Testis (tissue), 3 donors: ENCODE measurements around the gene RNPC3. TPM values are rescaled to one million over a fixed set of nuclear protein-coding genes. Genes with fewer than 3 reads are reported as not detected.

Experiments
- DNase-seq: peaks from one replicate; pipeline ENCODE4 v3.0.0-alpha.2; 2019
- H3K27ac ChIP-seq, 2 donors: fragments of 200-600 bp; sonication (generic); one replicate each; pipeline ENCODE4 v1.5.1; 2019
- H3K27me3 ChIP-seq: fragments of 200-600 bp; sonication (generic); one replicate; pipeline ENCODE4 v1.5.1; 2019
- H3K36me3 ChIP-seq: fragments of 200-600 bp; sonication (generic); one replicate; pipeline ENCODE4 v1.5.1; 2017; ENCODE audit warnings: low read depth; ENCODE audit errors: missing control alignments
- H3K4me1 ChIP-seq: fragments of 200-600 bp; sonication (generic); one replicate; pipeline ENCODE4 v1.5.1; 2019
- H3K4me3 ChIP-seq, 2 donors: fragments of 200-600 bp; sonication (generic); one replicate each; pipeline ENCODE4 v1.5.1; 2017 to 2019
- H3K9me3 ChIP-seq: fragments of 200-600 bp; sonication (generic); one replicate; pipeline ENCODE4 v1.5.1; 2017
- CTCF ChIP-seq, 3 experiments: fragments of 450-650 bp in 2 of 3; fragments of 200-600 bp in 1 of 3; sonication (generic) in 1 of 3; IDR thresholded peaks; one replicate each; pipeline ENCODE4 v1.5.1; 2016 to 2019; ENCODE audit warnings: antibody characterized with exemption in 3 of 3, mild to moderate bottlenecking in 2 of 3, moderate library complexity in 1 of 3
- POLR2A ChIP-seq: fragments of 450-650 bp; IDR thresholded peaks from one replicate; pipeline ENCODE4 v1.6.1; 2017; ENCODE audit warnings: antibody characterized with exemption, mild to moderate bottlenecking, moderate library complexity
- WGBS, 2 donors: methylation state at CpG; one replicate each; pipeline ENCODE4 v1.1.5; 2018; 5-methylcytosine and 5-hydroxymethylcytosine counted together
- intact Hi-C: fragments of 100-400 bp; cut with DNase I; formaldehyde crosslinking; loops from one replicate; pipeline ENCODE4 v1.15.1; 2023; ENCODE audit warnings: low total_unique reads
- polyA plus RNA-seq: library from polyadenylated mRNA; stranded (reverse); fragments of 350-450 nt; fragmentation: Illumina TruSeq; extraction: RNeasy Lipid Tissue Mini Kit (QIAGEN cat#74804); gene quantifications from one replicate; pipeline ENCODE4 v1.2.3, GENCODE V29; 2014; ENCODE audit warnings: low read depth, low replicate concordance; ENCODE audit not compliant: insufficient read depth
- total RNA-seq, 2 donors: library from RNA; depleted of rRNA; stranded (reverse); fragments of >200 nt; gene quantifications; one replicate each; pipeline ENCODE4 v1.2.3, GENCODE V29; 2016

Gene RNPC3
- total and polyA plus RNA-seq, 3 donors from 2014 or later = 18.7 to 62.0 (median 48.6) TPM

GRCh38 chr1:103496014-103496635, 29.4 kb upstream of the RNPC3 start:
- 94 to 98% methylated on average over 2 of the region's 2 CpGs for WGBS, 2 donors

GRCh38 chr1:103497404-103497803, 28.1 kb upstream of the RNPC3 start:
- Histone ChIP-seq H3K9me3 (no peaks in the 10 kb centered on the region), H3K4me1 (no peaks in the 10 kb centered on the region), H3K27ac (no peak overlapping the region), H3K36me3 (no peaks in the 10 kb centered on the region), H3K27me3 (no peaks in the 10 kb centered on the region), H3K4me3 (no peak overlapping the region)
- intact Hi-C loops = no loop called here
- no peak for DNase-seq
- no peak for TF ChIP-seq POLR2A
- TF ChIP-seq CTCF (IDR thresholded peaks at IDR 0.05) = no peak

More at GRCh38 chr1:103496014-103496635, 29.4 kb upstream of the RNPC3 start:
- H3K4me3 ChIP-seq = no peak overlapping the region
- H3K27me3 ChIP-seq = no peaks in the 10 kb centered on the region
- no peak overlapping the region for H3K27ac ChIP-seq
- H3K4me1 ChIP-seq = no peaks in the 10 kb centered on the region
- intact Hi-C loops = no loop called here
- no peak for DNase-seq
- H3K36me3 ChIP-seq = no peaks in the 10 kb centered on the region
- TF ChIP-seq CTCF (IDR thresholded peaks at IDR 0.05) = no peak
- no peak for TF ChIP-seq POLR2A
- H3K9me3 ChIP-seq = no peaks in the 10 kb centered on the region

DNA sequence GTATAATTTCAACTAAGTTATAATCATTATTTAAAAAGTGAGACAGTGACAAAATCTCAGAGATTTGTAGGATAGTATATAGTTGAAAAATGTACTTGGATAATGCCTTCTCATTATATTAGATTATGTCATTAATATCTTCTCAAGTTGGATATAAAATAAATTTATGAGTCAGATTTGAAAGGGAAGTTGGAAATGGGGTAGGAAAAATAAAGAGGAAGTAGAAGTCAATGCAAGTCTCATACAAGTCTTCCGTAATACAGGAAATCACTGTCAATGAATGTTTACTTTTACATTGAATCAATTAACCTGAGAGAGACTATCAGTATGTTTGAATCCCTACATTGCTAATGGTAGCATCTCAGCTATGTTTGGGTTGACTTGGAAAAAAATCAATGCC, 16.2 kb upstream of the RNPC3 start:
- Histone ChIP-seq H3K4me3 (no peak overlapping the region), H3K27me3 (no peaks in the 10 kb centered on the region), H3K4me1 (no peaks in the 10 kb centered on the region), H3K27ac (no peak overlapping the region), H3K36me3 (no peaks in the 10 kb centered on the region), H3K9me3 (no peaks in the 10 kb centered on the region)
- TF ChIP-seq POLR2A = no peak
- no peak for TF ChIP-seq CTCF (IDR thresholded peaks at IDR 0.05)
- intact Hi-C loops = no loop called here
- DNase-seq = no peak
- 80 to 89% methylated on average over 1 of the region's 1 CpG for WGBS, 2 donors

GRCh38 chr1:103513711-103514110, 11.8 kb upstream of the RNPC3 start:
- no peaks in the 10 kb centered on the region for H3K9me3 ChIP-seq
- no peaks in the 10 kb centered on the region for H3K36me3 ChIP-seq
- no peak for DNase-seq
- no peaks in the 10 kb centered on the region for H3K27me3 ChIP-seq
- intact Hi-C loops = loop anchor here (10.0 kb wide), 1 partner anchor 409 kb away; the partner anchor contains the start of gene COL11A1
- H3K4me3 ChIP-seq = no peak overlapping the region
- 91 to 97% methylated on average over 1 of the region's 1 CpG for WGBS, 2 donors
- no peak overlapping the region for H3K27ac ChIP-seq
- H3K4me1 ChIP-seq = no peaks in the 10 kb centered on the region
- TF ChIP-seq CTCF (IDR thresholded peaks at IDR 0.05) = no peak
- TF ChIP-seq POLR2A = no peak

- WGBS, 2 donors = 36 to 41% methylated on average over 1 of the region's 1 CpG
- DNase-seq = peak; percentile 17
- no peaks in the 10 kb centered on the region for H3K27me3 ChIP-seq
- H3K4me1 ChIP-seq = no peaks in the 10 kb centered on the region
- no peak overlapping the region for H3K27ac ChIP-seq
- H3K4me3 ChIP-seq = no peak overlapping the region
- intact Hi-C loops = loop anchor here (10.0 kb wide), 1 partner anchor 410 kb away; the partner anchor contains the start of gene COL11A1
- H3K36me3 ChIP-seq = no peaks in the 10 kb centered on the region
- H3K9me3 ChIP-seq = no peaks in the 10 kb centered on the region
- TF ChIP-seq POLR2A (no peak), CTCF (IDR thresholded peaks at IDR 0.05) (peak; percentile 31 to 67 (median 66))
These were observed 10.5 kb upstream of the RNPC3 start for GRCh38 chr1:103514920-103515503.
